Endothelial cell of umbilical vein (primary cell): ENCODE data around the gene LDAF1. TPM values are rescaled to one million over a fixed set of nuclear protein-coding genes. Genes with fewer than 3 reads are reported as not detected.

Experiments
- BruUV-seq: library from RNA; stranded (reverse); fragments of 400-500 nt; replicated peaks from 2 replicates; lab custom pipeline; 2021; lab: Mats Ljungman, UMichigan
- CTCF ChIA-PET: fragments of 300-600, 350-600 bp; sonication (Branson Sonifier 250); formaldehyde crosslinking; loops from one replicate; lab custom pipeline; 2021; ENCODE audit warnings: antibody characterized with exemption, inconsistent platforms; lab: Charles Lee
- POLR2A ChIA-PET: fragments of 300-600, 350-600 bp; sonication (Branson Sonifier 250); formaldehyde crosslinking; loops from one replicate; lab custom pipeline; 2021; ENCODE audit warnings: antibody characterized with exemption, inconsistent platforms; lab: Charles Lee
- DNase-seq: peaks from one replicate; pipeline ENCODE4 v3.0.0-alpha.2; 2011; ENCODE audit warnings: low read depth, low spot score
- FAIRE-seq: peaks from 2 replicates; lab custom pipeline; 2011; peaks lifted over from hg19 to GRCh38; lab: Jason Lieb, UNC
- H2AFZ ChIP-seq: 2 replicates; pipeline ENCODE4 v1.6.0; 2012; ENCODE audit warnings: low read depth, low read length, control low read depth, inconsistent platforms
- H3K27ac ChIP-seq: 2 replicates; pipeline ENCODE4 v1.5.1; 2011; ENCODE audit warnings: low read depth, mild to moderate bottlenecking, control low read depth, low read length, moderate library complexity; ENCODE audit not compliant: insufficient read depth
- H3K27me3 ChIP-seq, 2 experiments: 2 replicates each; pipeline versions ENCODE4 v1.6.0 to v1.6.1; 2011; ENCODE audit warnings: low read length in 2 of 2, mixed read lengths in 1 of 2; ENCODE audit not compliant: control insufficient read depth in 2 of 2, insufficient read depth in 2 of 2
- H3K36me3 ChIP-seq, 2 experiments: 2 replicates in 1 of 2; 3 replicates in 1 of 2; pipeline ENCODE4 v1.5.1; 2011; ENCODE audit warnings: low read length in 2 of 2, mild to moderate bottlenecking in 1 of 2, moderate library complexity in 1 of 2; ENCODE audit not compliant: control insufficient read depth in 2 of 2, insufficient read depth in 2 of 2; ENCODE audit errors: extremely low read depth in 1 of 2
- H3K4me1 ChIP-seq: 3 replicates; pipeline ENCODE4 v1.5.1; 2011; ENCODE audit warnings: mild to moderate bottlenecking, low read length; ENCODE audit not compliant: control insufficient read depth, insufficient read depth; ENCODE audit errors: extremely low read depth
- H3K4me2 ChIP-seq: 2 replicates; pipeline ENCODE4 v1.6.1; 2011; ENCODE audit warnings: low read length, control low read depth, mixed read lengths; ENCODE audit not compliant: insufficient read depth
- H3K4me3 ChIP-seq, 3 experiments: fragments of 200-600 bp in 1 of 3; sonication (generic), shearing (Covaris generic) in 1 of 3; replicated peaks in 1 of 3; 2 replicates each; pipeline ENCODE4 v1.5.1; 2011 to 2016; ENCODE audit warnings: control low read depth in 3 of 3, low read length in 3 of 3, mild to moderate bottlenecking in 2 of 3, inconsistent platforms in 1 of 3, low read depth in 1 of 3, moderate library complexity in 1 of 3; ENCODE audit not compliant: insufficient read depth in 1 of 3
- H3K79me2 ChIP-seq: 2 replicates; pipeline ENCODE4 v1.6.0; 2012; ENCODE audit warnings: low read length, inconsistent platforms; ENCODE audit not compliant: control insufficient read depth, insufficient read depth
- H3K9ac ChIP-seq: replicated peaks from 2 replicates; pipeline ENCODE3; 2011; ENCODE audit warnings: low read length, control low read depth; ENCODE audit not compliant: insufficient read depth; ENCODE audit errors: extremely low read depth
- H3K9me1 ChIP-seq: replicated peaks from 3 replicates; pipeline ENCODE4 v1.6.0; 2011; ENCODE audit warnings: mild to moderate bottlenecking, low read length; ENCODE audit not compliant: control insufficient read depth, insufficient read depth; ENCODE audit errors: extremely low read depth
- H3K9me3 ChIP-seq: replicated peaks from 2 replicates; pipeline ENCODE4 v1.5.1; 2012; ENCODE audit warnings: low read length, inconsistent platforms; ENCODE audit not compliant: control insufficient read depth, insufficient read depth
- H4K20me1 ChIP-seq: replicated peaks from 2 replicates; pipeline ENCODE3; 2011; ENCODE audit warnings: mild to moderate bottlenecking, low read length; ENCODE audit not compliant: control insufficient read depth, insufficient read depth; ENCODE audit errors: extremely low read depth
- EZH2 ChIP-seq: IDR thresholded peaks from 2 replicates; pipeline ENCODE4 v1.6.1; 2012; ENCODE audit warnings: borderline replicate concordance, low read depth, mild to moderate bottlenecking, moderate library complexity, low read length, inconsistent platforms; ENCODE audit not compliant: severe bottlenecking
- FOS ChIP-seq: IDR thresholded peaks from 2 replicates; pipeline ENCODE4 v1.6.1; 2011; ENCODE audit warnings: mild to moderate bottlenecking, low read length, moderate library complexity, borderline replicate concordance; ENCODE audit not compliant: insufficient read depth
- GATA2 ChIP-seq: IDR thresholded peaks from 2 replicates; pipeline ENCODE4 v1.7.0; 2011; ENCODE audit warnings: low read depth, mild to moderate bottlenecking, moderate library complexity, mixed read lengths, low read length; ENCODE audit not compliant: insufficient read length, insufficient read depth
- JUN ChIP-seq: IDR thresholded peaks from 2 replicates; pipeline ENCODE4 v1.6.1; 2011; ENCODE audit warnings: borderline replicate concordance, low read depth; ENCODE audit not compliant: insufficient read length, insufficient read depth
- MYC ChIP-seq: IDR thresholded peaks from one replicate; pipeline ENCODE4 v1.6.1; 2011; ENCODE audit warnings: mild to moderate bottlenecking, low read depth, low read length
- POLR2A ChIP-seq: IDR thresholded peaks from 2 replicates; pipeline ENCODE4 v1.6.1; 2012; ENCODE audit warnings: low read depth, mild to moderate bottlenecking, control low read depth, low read length
- POLR2AphosphoS5 ChIP-seq: IDR thresholded peaks from 2 replicates; pipeline ENCODE4 v1.6.1; 2012; ENCODE audit warnings: low read depth, mild to moderate bottlenecking, control low read depth, low read length, moderate library complexity; ENCODE audit not compliant: insufficient read depth
- dilution Hi-C: fragments of 300-500 bp; cut with MboI; formaldehyde crosslinking; loops from one replicate; pipeline ENCODE4 v1.15.0; 2019; ENCODE audit warnings: low sequenced_read_pairs; ENCODE audit not compliant: extremely low pct_ligation_motif_present
- intact Hi-C: fragments of 100-400 bp; cut with micrococcal nuclease; formaldehyde crosslinking; loops from one replicate; pipeline ENCODE4 v1.10.0; 2022
- polyA plus RNA-seq, 4 experiments: library from polyadenylated mRNA; depleted of rRNA in 3 of 4; stranded (reverse) in 3 of 4; unstranded in 1 of 4; fragments of >200 nt; gene quantifications; 2 replicates each; pipeline versions ENCODE4 v1.2.1 to v1.2.3, GENCODE V29; 2011 to 2012; ENCODE audit warnings: missing spikeins in 1 of 4
- total RNA-seq: library from RNA; stranded (reverse); gene quantifications from 2 replicates; pipeline ENCODE4 v1.2.3, GENCODE V29; 2021
- TF ChIP-seq, protein P1 (sequence below): IDR thresholded peaks from 2 replicates; pipeline ENCODE4 v1.6.1; 2011; ENCODE audit not compliant: insufficient read depth, insufficient read length
- TF ChIP-seq, protein P2 (sequence below), 2 donors: IDR thresholded peaks; 1 replicate in 1 of 2; 2 replicates in 1 of 2; pipeline ENCODE4 v1.5.1; 2011; ENCODE audit warnings: low read length in 2 of 2, mild to moderate bottlenecking in 2 of 2, moderate library complexity in 2 of 2, control low read depth in 1 of 2, inconsistent platforms in 1 of 2, low read depth in 1 of 2; ENCODE audit not compliant: insufficient read depth in 1 of 2; ENCODE audit errors: extremely low read depth in 1 of 2

The LDAF1 gene
- total and polyA plus RNA-seq, 2 donors (not counting 3 experiments of a cell fraction or from before 2014, with no cell fraction given): 20.4 to 37.5 TPM

DNA sequence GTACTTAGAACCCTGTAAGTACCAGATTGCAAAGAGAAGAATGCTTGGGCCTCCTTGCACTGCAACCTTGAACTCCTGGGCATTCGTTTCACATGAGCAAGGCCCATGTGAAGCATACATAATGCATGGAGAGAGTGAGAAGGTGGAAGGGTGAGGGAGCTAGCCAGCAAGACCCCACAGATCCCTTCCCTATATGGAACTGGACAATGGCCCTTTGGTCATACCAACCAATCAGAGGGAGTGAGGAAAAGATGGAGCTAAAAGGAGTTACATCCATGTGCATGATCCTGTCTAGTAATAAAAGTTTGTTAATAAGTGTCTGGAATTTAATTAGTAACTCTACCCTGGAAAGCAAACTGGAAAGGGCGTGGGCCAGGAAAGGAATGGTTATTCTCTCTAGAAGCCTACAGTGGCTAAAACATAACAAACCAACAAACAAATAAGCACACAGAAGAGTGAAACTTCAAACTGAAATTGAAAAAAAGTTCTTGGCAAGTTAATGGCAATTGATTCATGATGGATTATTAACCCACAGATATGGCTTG lies 37.4 kb upstream of the LDAF1 start:
- H3K9me3 ChIP-seq: no peaks in the 10 kb centered on the region
- no peak overlapping the region for H2AFZ ChIP-seq
- TF ChIP-seq GATA2 (no peak), EZH2 (no peak), FOS (no peak), JUN (no peak), POLR2AphosphoS5 (no peak), POLR2A (no peak), MYC (no peak)
- TF ChIP-seq, protein P1, sequence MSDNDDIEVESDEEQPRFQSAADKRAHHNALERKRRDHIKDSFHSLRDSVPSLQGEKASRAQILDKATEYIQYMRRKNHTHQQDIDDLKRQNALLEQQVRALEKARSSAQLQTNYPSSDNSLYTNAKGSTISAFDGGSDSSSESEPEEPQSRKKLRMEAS: no peak
- TF ChIP-seq, protein P2, sequence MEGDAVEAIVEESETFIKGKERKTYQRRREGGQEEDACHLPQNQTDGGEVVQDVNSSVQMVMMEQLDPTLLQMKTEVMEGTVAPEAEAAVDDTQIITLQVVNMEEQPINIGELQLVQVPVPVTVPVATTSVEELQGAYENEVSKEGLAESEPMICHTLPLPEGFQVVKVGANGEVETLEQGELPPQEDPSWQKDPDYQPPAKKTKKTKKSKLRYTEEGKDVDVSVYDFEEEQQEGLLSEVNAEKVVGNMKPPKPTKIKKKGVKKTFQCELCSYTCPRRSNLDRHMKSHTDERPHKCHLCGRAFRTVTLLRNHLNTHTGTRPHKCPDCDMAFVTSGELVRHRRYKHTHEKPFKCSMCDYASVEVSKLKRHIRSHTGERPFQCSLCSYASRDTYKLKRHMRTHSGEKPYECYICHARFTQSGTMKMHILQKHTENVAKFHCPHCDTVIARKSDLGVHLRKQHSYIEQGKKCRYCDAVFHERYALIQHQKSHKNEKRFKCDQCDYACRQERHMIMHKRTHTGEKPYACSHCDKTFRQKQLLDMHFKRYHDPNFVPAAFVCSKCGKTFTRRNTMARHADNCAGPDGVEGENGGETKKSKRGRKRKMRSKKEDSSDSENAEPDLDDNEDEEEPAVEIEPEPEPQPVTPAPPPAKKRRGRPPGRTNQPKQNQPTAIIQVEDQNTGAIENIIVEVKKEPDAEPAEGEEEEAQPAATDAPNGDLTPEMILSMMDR (IDR thresholded peaks at IDR 0.05; ENCODE audit: extremely low read depth in 1 of 2, insufficient read depth in 1 of 2, low read depth in 1 of 2, low read length in 2 of 2): no peak
- H3K79me2 ChIP-seq: no peaks in the 10 kb centered on the region
- no peaks in the 10 kb centered on the region for H4K20me1 ChIP-seq
- no peaks in the 10 kb centered on the region for H3K4me1 ChIP-seq
- H3K9me1 ChIP-seq: no peaks in the 10 kb centered on the region
- no peak overlapping the region for H3K9ac ChIP-seq
- H3K27ac ChIP-seq: no peak overlapping the region
- CTCF ChIA-PET: no interaction called here
- dilution Hi-C loops (no loop called here), intact Hi-C loops (no loop called here)
- no peaks in the 10 kb centered on the region for H3K27me3 ChIP-seq
- FAIRE-seq: no peak
- BruUV-seq: no TSS peak
- no peaks in the 10 kb centered on the region for H3K36me3 ChIP-seq
- no peak overlapping the region for H3K4me3 ChIP-seq
- no peak overlapping the region for H3K4me2 ChIP-seq
- POLR2A ChIA-PET: no interaction called here
- no peak for DNase-seq
